ENCODE results near the gene OPA1. TPM values are rescaled to one million over a fixed set of nuclear protein-coding genes. Genes with fewer than 3 reads are reported as not detected.

Gene OPA1
- total and polyA plus RNA-seq, 4 donors: 13.2 to 54.5 (median 33.4) TPM

GRCh38 chr3:193743702-193744047 is 150.7 kb downstream of the OPA1 start:
- Histone ChIP-seq H3K36me3 (ENCODE audit: control insufficient read depth in 4 of 4, insufficient read depth in 3 of 4, low read depth in 1 of 4, low read length in 3 of 4) (no peaks in the 10 kb centered on the region), H3K27ac (ENCODE audit: low read depth in 1 of 2, low read length in 2 of 2) (peak overlapping the region; percentile 74 to 80), H3K4me1 (ENCODE audit: control insufficient read depth in 4 of 4, insufficient read depth in 4 of 4, low read length in 3 of 4) (peaks cover 5 to 27% (median 11%) of the 10 kb centered on the region in 4 donors), H3K9me3 (ENCODE audit: control insufficient read depth in 4 of 4, low read length in 3 of 4) (no peaks in the 10 kb centered on the region), H3K4me3 (ENCODE audit: low read depth in 1 of 3, low read length in 3 of 3) (no peak overlapping the region), H3K9ac (ENCODE audit: low read depth in 1 of 2, low read length in 2 of 2) (peak overlapping the region; percentile 38 to 55), H3K27me3 (ENCODE audit: control insufficient read depth in 4 of 4, insufficient read depth in 4 of 4, low read length in 3 of 4) (no peaks in the 10 kb centered on the region)
- WGBS: 22% methylated on average over 8 of the region's 8 CpGs
- no peak for DNase-seq (ENCODE audit: low spot score)
- no peak for TF ChIP-seq NR2F2 (IDR thresholded peaks at IDR 0.05)
- TF ChIP-seq EGR1 (IDR thresholded peaks at IDR 0.05; ENCODE audit: low read depth in 2 of 2): no peak
- no peak for TF ChIP-seq RAD21 (IDR thresholded peaks at IDR 0.05)
- no peak for TF ChIP-seq FOXA1 (IDR thresholded peaks at IDR 0.05)
- TF ChIP-seq RXRA (IDR thresholded peaks at IDR 0.05): no peak
- no peak for TF ChIP-seq ATF3 (IDR thresholded peaks at IDR 0.05)
- TF ChIP-seq CTCF (IDR thresholded peaks at IDR 0.05; ENCODE audit: low read depth, low read length, missing input control): no peak
- TF ChIP-seq HNF4A (conservative IDR thresholded peaks at IDR 0.05): no peak
- no peak for TF ChIP-seq JUND (IDR thresholded peaks at IDR 0.05)
- no peak for TF ChIP-seq TAF1 (conservative IDR thresholded peaks at IDR 0.05)
- no peak for TF ChIP-seq REST (IDR thresholded peaks at IDR 0.05)
- TF ChIP-seq HNF4G (IDR thresholded peaks at IDR 0.05): no peak
- no peak for TF ChIP-seq FOXA2 (IDR thresholded peaks at IDR 0.05)
- no peak for TF ChIP-seq YY1 (IDR thresholded peaks at IDR 0.05)
- no peak for TF ChIP-seq SP1 (IDR thresholded peaks at IDR 0.05)
- TF ChIP-seq GABPA (IDR thresholded peaks at IDR 0.05 in 1 of 2, conservative IDR thresholded peaks at IDR 0.05 in 1 of 2): no peak
- no peak for TF ChIP-seq ZBTB33 (IDR thresholded peaks at IDR 0.05)
